HG02981 (cell line): ENCODE measurements around the gene MSI2.

Experiments
- ATAC-seq: cut with Tn5 transposase; IDR thresholded peaks from one replicate; pipeline ENCODE4 v1.9.1; 2021; ENCODE audit warnings: mild to moderate bottlenecking, moderate library complexity; ENCODE audit not compliant: unreplicated experiment

MSI2 gene

DNA sequence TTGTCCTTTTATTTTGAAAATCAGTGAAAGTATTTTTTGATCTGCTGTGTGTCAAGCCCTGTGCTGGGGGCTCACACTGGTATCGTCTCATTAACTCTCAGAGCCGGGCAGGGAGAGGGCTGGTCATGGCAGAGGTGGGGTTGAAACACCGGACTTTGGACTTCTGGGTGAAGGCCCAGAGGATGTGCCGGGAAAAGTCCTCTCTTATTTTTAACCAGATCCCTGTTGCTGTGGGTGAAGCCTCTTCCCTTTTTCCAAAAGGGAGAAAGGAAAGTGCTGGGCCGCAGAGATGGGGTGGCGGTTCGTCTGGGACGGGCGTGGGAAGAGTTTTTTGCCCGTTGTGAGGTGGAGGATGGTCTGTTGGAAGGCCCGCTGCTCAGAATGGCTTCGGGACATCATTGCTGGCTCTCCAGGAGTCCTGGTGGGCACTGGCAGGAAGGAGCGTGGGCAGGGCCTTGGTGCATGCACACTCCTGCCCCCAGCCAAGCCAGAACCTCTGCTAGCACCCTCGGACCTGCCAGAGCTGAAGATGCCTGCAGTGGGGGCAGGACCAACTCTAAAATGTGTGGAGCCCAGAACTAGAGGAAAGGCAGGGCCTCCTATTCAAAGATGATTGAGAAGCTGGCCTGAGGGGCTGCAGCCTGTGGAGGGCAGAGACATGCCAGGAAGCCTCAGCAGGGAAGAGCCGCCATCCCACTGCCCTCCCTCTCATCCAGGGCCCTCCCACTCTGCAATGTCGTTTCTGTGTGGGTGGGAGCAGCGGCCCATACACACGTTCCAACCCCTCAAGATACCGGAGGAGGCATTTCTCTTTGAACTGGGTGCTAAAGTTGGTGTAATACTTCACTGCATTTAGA lies 275.6 kb downstream of the MSI2 start:
- ATAC-seq, result no peak

DNA sequence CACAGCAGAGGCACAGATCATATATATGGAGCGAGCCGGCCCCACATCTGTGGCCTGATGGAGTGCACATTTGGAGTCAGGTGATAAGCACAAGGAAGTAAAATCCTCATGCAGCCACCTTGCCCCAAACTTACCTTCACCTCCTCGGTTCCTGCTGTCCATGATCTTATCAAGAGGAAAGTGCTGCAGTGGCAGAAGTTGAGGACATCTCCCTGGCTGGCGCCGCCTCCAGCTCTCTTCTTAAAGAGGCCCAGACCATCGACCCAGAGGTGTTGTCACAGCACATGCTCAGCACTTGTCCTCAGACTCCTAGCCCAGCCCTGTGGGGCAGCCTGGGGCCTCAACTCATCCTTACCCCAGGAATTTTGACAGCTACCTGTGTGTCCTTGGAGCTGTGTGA lies 276.2 kb downstream of the MSI2 start:
- ATAC-seq, result no peak

DNA sequence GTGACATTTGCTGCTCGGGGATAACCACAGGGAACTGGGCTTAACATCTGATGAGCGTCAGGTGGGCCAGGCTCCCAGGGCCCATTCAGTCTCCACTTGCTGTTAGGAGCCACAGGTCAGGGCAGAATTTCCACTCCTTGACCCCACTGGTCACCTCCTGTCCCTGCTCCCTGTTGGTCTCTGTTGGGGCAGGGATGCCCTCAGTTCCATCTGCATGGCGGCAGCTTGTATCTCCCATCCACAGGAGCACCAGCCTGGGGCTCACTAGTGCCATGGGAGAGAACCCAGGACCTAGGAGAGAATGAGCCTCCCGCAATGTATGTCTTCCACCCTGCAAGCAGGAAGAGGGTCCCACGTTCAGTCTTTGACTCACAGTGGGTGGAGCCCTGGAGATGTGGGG lies 276.6 kb downstream of the MSI2 start:
- ATAC-seq, result no peak

DNA sequence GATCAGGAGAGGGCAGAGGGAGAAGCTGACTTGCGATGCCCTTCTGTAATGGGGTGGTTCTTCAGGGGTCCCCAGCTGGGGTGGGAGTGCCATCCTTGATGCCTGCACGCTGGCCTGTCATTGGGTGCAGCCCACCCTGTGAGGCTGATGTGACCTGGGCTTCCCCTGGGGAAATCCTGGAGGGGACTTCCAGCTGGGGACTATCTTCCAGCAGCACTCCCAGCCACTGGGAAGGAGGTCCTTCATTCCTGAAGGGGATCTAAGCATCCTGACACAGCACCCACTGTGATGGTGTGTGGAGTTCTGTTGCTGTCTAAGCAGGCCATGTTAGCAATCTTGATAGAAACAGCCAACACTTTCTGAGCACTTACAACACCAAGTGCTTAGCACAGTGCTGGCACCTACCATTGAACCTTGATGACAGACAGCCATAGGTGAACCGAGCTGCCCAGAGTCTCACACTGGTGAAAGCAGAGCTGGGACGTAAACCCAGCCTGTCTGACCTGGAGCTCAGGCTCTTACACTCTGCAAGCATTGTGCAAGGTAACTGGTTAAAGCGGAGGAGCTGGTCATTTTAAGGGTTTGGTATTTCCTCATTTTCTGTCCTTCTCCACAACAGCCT lies 277.5 kb downstream of the MSI2 start:
- ATAC-seq, result no peak

DNA sequence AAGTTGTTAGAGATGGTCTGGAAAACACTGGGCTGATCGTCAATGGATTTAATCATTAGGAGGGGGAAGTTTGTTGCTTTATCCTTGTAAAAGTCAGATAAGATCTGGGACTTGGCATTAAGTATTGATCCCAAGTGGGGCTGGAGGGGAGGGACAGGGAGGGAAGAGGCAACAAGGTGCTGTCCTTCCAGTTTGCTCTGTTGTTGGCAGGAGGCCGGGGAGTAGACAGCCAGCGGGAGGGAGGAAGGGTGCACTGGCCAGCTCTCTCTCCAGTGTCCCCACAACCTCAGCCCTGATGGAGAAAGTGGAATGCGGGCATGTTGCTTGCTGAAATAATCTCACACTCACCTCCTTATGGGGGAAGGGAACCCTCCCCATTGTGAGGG lies 278.5 kb downstream of the MSI2 start:
- no peak for ATAC-seq

DNA sequence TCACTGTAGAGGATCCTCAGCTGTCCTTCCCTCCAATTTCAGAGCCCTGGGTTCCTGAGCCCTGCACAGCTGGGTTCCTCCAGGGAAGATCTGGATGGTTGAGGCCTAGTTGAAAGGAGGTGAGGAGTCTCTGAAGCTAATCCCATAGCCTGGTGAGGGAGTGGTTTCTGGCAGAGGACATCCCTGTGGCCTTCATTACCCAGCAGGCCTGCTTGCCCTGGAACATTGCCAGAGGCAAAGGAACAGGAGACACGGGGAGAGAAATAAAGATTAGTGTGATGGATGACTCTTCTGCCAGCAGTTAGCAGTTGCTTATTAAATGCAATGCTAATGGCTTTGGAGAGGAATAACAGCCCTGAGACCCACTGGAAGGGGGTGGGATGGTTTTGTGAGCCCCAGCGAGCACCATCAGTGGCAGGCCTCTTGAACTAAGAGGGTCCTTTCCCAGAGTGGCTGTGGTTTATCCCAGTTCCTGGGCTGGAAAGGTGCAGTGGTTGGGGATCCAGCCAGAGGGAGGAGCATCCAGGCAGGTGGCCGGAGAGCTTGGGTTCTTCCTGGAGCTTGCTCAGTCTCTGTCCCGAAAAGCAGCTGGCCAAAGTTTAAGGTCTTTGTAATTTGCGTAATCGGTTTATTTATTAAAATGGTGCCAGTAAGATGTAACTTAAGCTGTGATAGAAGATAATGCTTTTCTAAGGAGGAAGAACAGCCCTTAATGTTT lies 279.1 kb downstream of the MSI2 start:
- ATAC-seq, result no peak

DNA sequence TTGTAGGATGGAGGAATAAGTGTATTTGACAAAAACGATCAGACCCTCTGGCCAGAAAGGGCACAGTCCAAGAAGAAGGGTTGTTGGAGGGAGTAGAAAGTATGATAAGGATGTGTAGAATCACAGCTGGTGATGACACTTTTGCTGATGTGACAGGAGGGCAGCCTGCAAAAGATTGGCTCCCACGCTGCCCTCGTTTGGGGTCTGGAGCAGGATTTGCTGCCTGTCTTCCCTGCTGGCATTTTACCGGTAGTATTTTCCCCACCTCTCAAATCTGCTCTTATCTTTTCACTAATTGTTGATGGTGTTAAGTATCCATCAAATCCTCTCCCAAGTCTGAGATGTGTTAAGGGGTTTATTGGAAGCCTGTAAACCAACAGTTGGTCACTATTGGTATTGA lies 280.0 kb downstream of the MSI2 start:
- no peak for ATAC-seq

DNA sequence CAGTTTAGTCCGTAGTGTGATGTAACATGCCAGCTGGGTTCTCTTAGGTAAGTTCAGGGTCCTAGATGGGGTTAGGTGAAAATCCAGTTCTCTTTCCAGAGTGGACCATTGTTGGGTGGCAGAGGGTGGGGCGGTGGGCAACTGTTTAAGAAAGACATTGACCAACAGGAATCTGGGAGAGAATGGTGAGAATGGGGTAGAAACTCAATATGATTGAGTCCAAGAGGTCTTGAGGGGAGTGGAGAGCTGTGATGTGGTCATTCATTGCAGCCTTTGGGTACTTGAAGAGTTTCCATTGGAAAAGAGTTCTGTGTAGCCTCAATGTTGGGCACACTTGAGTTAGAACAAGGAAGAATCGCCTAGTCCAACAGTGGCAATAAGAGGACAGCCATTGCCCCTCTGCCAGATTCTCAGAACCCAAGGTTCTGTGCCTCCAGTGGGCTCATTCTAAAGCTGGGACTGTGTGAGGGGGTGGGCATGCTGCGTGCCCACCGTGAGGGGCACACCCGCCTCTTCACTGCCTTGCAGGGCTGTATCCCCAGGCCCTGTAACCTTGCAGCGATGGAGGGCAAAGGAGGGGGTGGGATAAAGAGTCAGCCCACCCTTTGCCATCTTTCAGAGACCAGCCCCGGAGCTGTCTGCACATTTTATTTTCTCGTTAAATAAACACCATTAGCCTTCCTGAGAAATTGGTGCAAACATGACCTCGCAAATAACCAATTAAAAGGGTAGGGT lies 280.6 kb downstream of the MSI2 start:
- ATAC-seq, result no peak

DNA sequence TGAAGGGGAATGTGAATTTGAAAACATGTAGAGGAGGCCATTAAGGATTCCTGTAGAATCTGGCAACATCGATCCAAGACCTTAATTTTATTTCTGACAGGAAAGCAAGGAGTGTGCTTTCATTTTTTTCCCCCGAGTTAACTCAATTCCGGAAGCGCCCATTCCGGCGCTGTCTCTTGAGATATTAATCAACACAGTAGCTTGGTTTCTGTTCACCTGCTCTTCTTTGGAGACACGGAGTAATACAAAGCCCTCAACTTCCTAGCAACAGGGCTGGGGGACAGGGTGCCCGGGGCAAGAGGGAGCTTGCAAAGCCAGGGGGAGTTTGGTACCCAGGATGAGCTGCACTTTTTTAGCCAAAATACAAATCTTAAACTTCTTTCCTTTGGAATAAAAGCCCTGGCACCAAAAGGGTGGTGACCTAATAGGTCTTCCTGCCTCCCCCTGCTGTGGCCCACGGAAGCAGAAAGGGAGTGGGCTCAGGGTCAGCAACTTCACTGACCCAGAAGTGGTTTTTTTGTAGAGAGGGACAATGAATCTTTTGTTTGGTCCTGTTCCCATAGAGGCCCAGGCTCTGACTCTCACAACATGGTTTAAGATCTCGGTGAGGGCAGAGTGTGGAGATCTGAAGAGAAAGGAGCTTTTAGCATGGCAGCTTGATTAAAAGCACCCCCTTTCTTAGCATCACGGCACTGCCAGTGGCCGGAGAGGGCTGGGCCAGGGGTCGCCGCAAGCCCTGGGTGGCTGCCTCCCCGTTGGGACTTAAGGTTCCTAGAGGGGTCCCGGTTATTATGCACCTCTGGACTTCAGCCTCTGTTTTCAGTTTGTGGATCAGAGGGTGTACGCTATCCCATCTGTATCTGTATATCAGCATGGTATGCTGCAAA lies 281.4 kb downstream of the MSI2 start:
- ATAC-seq, result no peak

DNA sequence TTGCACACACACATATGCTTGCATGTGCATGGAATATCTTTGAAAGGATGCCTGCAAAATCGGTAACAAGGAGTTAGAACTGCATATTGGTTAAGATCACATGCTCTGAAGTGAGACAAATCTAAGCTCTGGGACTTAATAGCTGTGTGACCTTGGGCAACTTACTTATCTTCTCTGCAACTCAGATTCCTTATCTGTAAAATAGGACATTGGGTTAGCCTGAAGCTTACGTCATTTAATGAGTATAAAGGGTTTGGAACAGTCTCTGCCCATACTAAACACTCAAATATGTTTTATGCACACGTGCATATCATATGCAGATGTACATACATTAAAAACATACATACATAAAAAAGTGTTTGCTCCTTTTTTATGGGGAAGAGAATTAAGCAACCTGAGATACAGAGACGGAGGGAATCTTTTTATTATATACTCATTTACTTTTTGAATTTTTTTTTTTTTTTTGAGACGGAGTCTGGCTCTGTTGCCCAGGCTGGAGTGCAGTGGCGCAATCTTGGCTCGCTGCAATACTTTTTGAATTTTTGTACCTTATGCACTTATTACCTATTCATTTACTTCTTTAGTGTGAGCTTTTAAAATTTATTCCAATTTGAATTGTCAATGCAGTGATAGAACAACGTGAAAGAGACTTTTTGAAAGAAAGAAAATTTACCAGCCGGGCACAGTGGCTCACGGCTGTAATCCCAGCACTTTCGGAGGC lies 282.6 kb downstream of the MSI2 start:
- ATAC-seq, result no peak

DNA sequence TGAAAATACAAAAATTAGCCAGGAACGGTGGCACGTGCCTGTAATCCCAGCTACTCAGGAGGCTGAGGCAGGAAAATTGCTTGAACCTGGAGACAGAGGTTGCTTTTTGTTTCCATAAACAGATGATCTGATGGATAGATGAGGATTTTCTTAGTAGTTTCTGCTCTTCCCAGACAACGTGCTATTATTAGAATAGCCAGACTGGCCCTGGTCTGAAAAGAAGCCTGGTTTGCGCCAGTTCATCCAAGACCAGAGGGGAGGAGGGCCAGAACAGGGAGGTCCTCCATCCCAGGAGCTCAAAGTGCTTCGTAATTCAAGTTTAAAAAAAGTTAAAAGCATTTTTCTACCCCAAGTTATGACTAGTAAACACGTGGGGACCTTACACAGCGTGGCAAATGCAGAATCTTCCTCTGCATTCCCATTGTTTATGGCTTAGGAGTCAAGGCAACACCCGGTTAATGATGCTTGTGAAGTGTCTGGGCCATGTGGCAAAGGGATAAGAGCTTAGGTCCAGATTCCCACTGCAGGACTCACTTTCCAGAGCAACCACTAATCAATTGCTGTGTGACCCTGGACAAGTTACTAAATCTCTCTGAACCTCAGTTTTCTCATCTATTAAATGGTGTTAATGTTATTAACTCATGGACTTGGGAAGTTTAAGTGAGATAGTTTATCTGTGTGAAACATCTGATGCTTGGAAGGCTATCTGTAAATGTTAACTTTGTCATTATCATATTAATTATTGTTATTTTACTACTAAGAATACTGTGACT lies 283.4 kb downstream of the MSI2 start:
- ATAC-seq, result no peak

DNA sequence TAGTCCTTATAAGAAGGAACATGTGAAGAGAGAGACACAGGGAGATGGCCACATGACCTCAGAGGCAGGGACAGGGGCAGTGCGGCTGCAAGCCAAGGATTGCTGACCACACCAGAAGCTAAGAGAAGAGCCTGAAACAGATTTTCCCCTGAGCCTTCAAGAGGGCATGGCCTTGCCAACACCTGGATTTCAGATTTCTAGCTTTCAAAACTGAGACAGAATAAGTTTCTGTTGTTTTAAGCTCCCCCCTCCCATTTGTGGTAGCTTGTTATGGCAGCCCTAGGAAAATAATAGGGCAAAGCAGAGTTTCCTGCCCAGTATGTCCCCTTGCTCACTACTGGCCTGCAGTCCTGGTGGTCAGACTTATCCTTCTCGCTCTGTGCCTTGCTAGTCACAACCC lies 284.3 kb downstream of the MSI2 start:
- no peak for ATAC-seq

DNA sequence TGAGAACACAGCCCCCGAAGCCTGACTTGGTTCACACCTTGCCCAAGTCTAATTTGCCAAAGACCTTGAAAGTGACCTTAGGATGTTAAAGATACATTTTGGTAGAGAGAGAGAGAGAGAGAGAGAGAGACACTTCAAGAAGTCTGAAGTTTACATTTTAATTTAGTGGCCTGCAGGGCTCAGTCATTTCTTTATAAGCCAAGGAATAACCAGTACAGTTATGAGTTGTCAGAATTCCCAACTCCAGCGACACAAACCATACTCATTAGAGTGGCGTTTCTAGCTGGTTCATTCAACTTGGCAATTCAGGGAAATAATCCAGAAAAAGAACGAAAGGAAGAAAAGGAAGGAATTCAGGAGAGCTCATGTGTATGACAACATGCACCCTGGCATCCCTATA lies 284.7 kb downstream of the MSI2 start:
- ATAC-seq, result no peak

DNA sequence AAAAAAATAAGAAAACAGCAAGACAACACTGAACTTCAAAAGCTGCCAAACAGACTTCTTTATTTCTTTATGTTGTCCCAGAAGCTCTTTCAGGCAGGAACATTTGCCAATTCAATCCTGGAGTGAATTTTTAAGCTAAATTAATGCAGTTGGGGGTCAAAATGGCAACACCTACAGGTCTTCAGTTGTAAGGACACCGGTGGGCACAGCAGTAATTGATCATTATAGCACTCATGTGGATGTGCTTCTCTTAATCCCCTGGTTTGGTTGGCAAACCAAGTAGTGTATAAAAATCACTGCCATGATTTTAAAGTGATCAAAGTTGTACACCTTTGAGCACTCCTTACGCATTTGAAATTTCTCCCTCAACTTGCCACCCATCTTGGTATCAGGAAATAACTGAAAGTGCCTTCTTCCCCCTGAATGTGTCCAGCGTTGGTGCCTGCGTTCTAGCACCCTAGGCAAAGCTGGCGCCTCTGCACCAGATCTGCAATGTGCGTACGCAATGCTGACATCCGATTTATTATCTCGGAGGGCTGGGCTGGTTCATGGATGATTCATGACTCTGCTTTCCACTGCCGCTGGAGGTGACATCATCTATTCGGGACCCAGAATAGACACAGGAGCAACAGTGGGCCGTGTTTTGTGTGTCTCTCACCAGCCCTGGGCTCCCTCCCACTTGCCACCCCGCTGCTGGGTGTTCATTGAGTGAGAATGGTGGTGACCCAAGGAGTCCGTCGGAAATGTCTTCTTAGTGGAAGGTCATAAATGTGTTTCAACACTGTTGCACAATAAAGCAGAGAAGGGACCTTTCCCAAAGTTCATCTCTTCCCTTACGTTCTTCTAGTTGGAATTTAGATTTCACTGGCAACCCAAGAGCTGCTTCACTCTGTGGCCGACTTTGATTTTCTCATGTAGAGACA lies 285.4 kb downstream of the MSI2 start:
- no peak for ATAC-seq

DNA sequence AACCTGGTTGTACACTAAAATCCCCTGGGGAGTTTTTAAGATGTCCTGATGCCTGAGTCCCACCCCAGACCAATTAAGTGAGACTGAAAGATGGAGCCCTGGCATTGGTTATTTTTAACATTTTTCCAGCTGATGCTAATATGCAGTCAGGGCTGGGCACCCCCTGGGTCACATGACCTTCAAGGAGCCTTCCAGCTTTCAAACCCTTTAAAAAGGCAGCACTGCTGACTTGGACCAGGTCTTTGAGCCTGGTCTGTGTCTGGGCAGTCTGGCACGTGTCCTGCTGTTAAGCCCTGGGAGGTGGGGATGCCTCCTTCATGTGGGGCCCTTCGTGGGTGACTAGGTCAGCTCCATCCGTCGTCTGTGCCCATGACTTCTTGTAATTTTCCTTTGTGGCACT lies 286.2 kb downstream of the MSI2 start:
- ATAC-seq, result no peak

DNA sequence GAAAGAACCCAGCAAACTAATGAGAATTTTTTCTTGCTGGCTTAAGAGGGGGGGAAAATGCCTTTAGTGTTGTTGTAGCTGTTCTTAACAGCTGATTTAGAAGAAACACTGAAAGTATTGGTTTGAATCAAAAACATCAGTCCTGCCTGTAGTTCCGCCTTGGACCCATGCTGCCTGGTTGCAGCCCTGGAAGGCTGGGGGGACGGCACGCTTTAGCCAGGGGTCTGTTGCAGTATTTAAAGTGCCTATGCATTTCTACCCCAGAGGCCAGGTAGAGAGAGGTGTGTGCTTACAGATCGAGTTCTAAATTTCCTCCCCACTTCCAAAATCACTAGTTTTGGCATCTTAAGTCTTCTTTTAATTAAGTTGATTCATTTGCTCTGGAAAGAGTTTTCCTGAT lies 286.9 kb downstream of the MSI2 start:
- ATAC-seq, result no peak

DNA sequence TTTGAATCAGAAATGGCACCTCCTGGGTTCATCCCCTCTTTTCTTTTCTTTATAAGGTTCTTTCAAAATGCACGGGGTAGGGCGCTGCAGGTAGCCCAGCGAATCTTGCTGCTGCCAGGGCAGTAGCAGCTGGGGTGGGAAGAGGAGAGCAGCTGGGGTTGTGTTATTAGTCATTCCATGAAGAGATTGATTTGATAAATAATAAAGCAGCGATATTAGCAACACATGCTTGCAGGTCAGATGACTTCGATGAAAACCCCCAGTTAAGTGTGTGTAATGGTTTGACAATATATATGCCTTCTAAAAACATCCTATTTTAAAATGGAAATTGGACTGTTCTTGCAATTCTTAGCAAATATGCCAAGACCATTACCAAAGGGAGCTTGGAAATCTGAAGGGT lies 288.1 kb downstream of the MSI2 start:
- ATAC-seq, result no peak
